GM23338 (cell line): ENCODE results near the gene NCR3LG1. TPM values are rescaled to one million over a fixed set of nuclear protein-coding genes. Genes with fewer than 3 reads are reported as not detected.

Source experiments
- ATAC-seq: fragments of 200-7000 bp; cut with Tn5 transposase; 3 replicates; pipeline ENCODE4 v1.9.1; 2020
- DNase-seq: peaks from one replicate; pipeline ENCODE4 v3.0.0-alpha.2; 2015; ENCODE audit warnings: low spot score
- H2AFZ ChIP-seq: fragments of 200-600 bp; sonication (generic); 2 replicates; pipeline ENCODE4 v1.8.0; 2016; ENCODE audit warnings: antibody characterized with exemption, mild to moderate bottlenecking, moderate library complexity
- H3F3A ChIP-seq: fragments of 200-600 bp; sonication (generic); replicated peaks from 2 replicates; pipeline ENCODE4 v1.8.0; 2017; ENCODE audit warnings: antibody characterized with exemption, mixed run types, low read depth
- H3K27ac ChIP-seq: fragments of 200-600 bp; sonication (generic); 2 replicates; pipeline ENCODE4 v1.6.1; 2016; ENCODE audit warnings: low read depth
- H3K27me3 ChIP-seq: fragments of 200-600 bp; sonication (generic); 2 replicates; pipeline ENCODE4 v1.8.0; 2016; ENCODE audit warnings: mild to moderate bottlenecking, mixed run types, moderate library complexity; ENCODE audit not compliant: insufficient read depth
- H3K36me3 ChIP-seq: fragments of 200-600 bp; sonication (generic); 2 replicates; pipeline ENCODE4 v1.8.0; 2016; ENCODE audit warnings: mild to moderate bottlenecking; ENCODE audit not compliant: insufficient read depth
- H3K4me1 ChIP-seq: fragments of 200-600 bp; sonication (generic); 2 replicates; pipeline ENCODE4 v1.8.0; 2016; ENCODE audit warnings: mild to moderate bottlenecking, moderate library complexity; ENCODE audit not compliant: insufficient read depth
- H3K4me2 ChIP-seq: fragments of 200-600 bp; sonication (generic); 2 replicates; pipeline ENCODE4 v1.7.1; 2017; ENCODE audit warnings: mixed run types
- H3K4me3 ChIP-seq: fragments of 200-600 bp; sonication (generic); 2 replicates; pipeline ENCODE4 v1.6.1; 2016; ENCODE audit warnings: mixed run types
- H3K79me2 ChIP-seq: fragments of 200-600 bp; sonication (generic); replicated peaks from 2 replicates; pipeline ENCODE4 v1.8.0; 2017; ENCODE audit warnings: mild to moderate bottlenecking; ENCODE audit not compliant: insufficient read depth
- H3K9me2 ChIP-seq: fragments of 200-600 bp; sonication (generic); 2 replicates; pipeline ENCODE4 v1.8.0; 2017; ENCODE audit not compliant: insufficient read depth
- H4K20me1 ChIP-seq: fragments of 200-600 bp; sonication (generic); replicated peaks from 2 replicates; pipeline ENCODE4 v1.8.0; 2017; ENCODE audit warnings: mild to moderate bottlenecking; ENCODE audit not compliant: insufficient read depth
- H3K27ac Mint-ChIP-seq: 2 replicates; pipeline ENCODE4 v1.8.0; 2020; ENCODE audit warnings: inconsistent platforms, mild to moderate bottlenecking, moderate library complexity, mixed read lengths
- H3K27me3 Mint-ChIP-seq: 3 replicates; pipeline ENCODE4 v1.8.0; 2022; ENCODE audit warnings: low read depth, mild to moderate bottlenecking, moderate library complexity, mixed read lengths, inconsistent platforms; ENCODE audit not compliant: insufficient read depth, poor library complexity
- H3K36me3 Mint-ChIP-seq: 3 replicates; pipeline ENCODE4 v1.8.0; 2021; ENCODE audit warnings: low read depth, mild to moderate bottlenecking, inconsistent platforms, moderate library complexity, mixed read lengths
- H3K4me1 Mint-ChIP-seq: 3 replicates; pipeline ENCODE4 v1.8.0; 2020; ENCODE audit warnings: mild to moderate bottlenecking, inconsistent platforms, mixed read lengths
- H3K4me3 Mint-ChIP-seq: 3 replicates; pipeline ENCODE4 v1.8.0; 2021; ENCODE audit warnings: moderate library complexity, mild to moderate bottlenecking, inconsistent platforms, mixed read lengths
- H3K9me3 Mint-ChIP-seq: 3 replicates; pipeline ENCODE4 v1.8.0; 2020; ENCODE audit warnings: moderate library complexity, mild to moderate bottlenecking, inconsistent platforms, mixed read lengths
- CREB1 ChIP-seq: fragments of 250-450 bp; sonication (Bioruptor Pico); IDR thresholded peaks from 2 replicates; pipeline ENCODE4 v1.5.0; 2020; ENCODE audit warnings: low read depth, mild to moderate bottlenecking, moderate library complexity
- NANOG ChIP-seq: IDR thresholded peaks from 2 replicates; pipeline ENCODE4 v1.6.1; 2016; ENCODE audit warnings: antibody characterized with exemption, borderline replicate concordance
- POLR2AphosphoS5 ChIP-seq: IDR thresholded peaks from 2 replicates; pipeline ENCODE4 v1.6.1; 2016; ENCODE audit warnings: antibody characterized with exemption, low read depth
- REST ChIP-seq: IDR thresholded peaks from one replicate; pipeline ENCODE4 v1.6.1; 2018; ENCODE audit warnings: antibody characterized with exemption; ENCODE audit not compliant: unreplicated experiment
- ZNF462 ChIP-seq: fragments of 250-450 bp; sonication (Bioruptor Pico); IDR thresholded peaks from 2 replicates; pipeline ENCODE4 v1.5.0; 2020; ENCODE audit warnings: mild to moderate bottlenecking, moderate library complexity
- polyA plus RNA-seq: library from polyadenylated mRNA; unstranded; fragments of >200 nt; fragmentation: Nextera tagmentation; extraction: Ambion mirVana; gene quantifications from 2 replicates; pipeline ENCODE4 v1.2.1, GENCODE V29; 2016
- total RNA-seq: library from RNA; depleted of rRNA; stranded (reverse); fragments of >200 nt; shearing (Covaris generic); gene quantifications from 2 replicates; pipeline ENCODE4 v1.2.3, GENCODE V29; 2014

Gene NCR3LG1
- total and polyA plus RNA-seq, 2 experiments from 2014 or later, result 0.15 to 1.9 TPM

GRCh38 chr11:17402486-17402885 is 50.9 kb downstream of the NCR3LG1 start:
- no peaks in the 10 kb centered on the region for H3K79me2 ChIP-seq
- no peak for ATAC-seq
- Mint-ChIP-seq H3K27me3 (peaks cover 4% of the 10 kb centered on the region), H3K4me3 (no peak overlapping the region), H3K4me1 (peaks cover 7% of the 10 kb centered on the region; the same call in 1 of the 3 replicates), H3K36me3 (no peaks in the 10 kb centered on the region), H3K27ac (no peak overlapping the region), H3K9me3 (no peaks in the 10 kb centered on the region)
- H3K4me1 ChIP-seq, result no peaks in the 10 kb centered on the region
- TF ChIP-seq REST (no peak), CREB1 (CRISPR knock-in tag) (no peak), ZNF462 (no peak), NANOG (no peak), POLR2AphosphoS5 (no peak)
- H3K4me2 ChIP-seq, result no peak overlapping the region
- no peaks in the 10 kb centered on the region for H3F3A ChIP-seq
- H4K20me1 ChIP-seq, result no peaks in the 10 kb centered on the region
- H3K27me3 ChIP-seq, result no peaks in the 10 kb centered on the region
- no peak overlapping the region for H3K27ac ChIP-seq
- H3K36me3 ChIP-seq, result no peaks in the 10 kb centered on the region
- no peak overlapping the region for H3K4me3 ChIP-seq
- DNase-seq, result no peak
- H3K9me2 ChIP-seq, result no peaks in the 10 kb centered on the region
- H2AFZ ChIP-seq, result no peak overlapping the region
